Measurements from ENCODE around the gene PYGB.

DNA sequence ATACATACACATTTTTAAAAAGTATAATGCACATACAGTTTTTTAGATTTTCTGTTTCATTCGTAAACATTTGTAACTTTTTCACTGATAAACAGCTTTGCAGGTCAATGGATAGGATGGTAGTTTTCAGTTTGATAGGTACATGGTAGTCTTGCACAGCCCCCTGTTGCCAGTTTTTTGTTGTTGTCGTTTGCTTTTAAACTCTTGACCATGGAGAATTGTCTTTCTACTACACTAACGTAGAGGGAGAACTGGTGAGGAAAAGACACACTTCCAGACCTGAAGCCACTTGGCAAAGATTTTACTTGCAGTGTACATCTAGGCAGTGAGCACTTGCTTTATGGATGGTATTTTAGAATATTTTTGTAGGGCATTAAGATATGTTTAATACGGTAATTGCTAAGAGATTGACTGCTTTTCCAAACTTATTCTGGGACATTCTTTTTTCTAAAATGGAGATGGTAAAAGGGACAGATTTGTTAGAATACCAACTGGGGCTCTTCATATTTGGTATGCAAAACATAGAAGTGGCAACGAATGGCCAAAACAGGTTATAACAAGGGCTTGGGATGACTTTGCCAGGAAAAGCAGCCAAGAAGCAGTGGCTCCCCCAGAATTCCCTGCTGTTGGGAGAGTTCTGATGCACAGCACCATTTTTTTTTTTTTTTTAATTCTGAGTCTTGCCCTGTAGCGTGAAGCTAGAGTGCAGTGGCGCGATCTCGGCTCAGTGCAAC, 1.5 kb downstream of the PYGB start:
- TF ChIP-seq, protein P1, sequence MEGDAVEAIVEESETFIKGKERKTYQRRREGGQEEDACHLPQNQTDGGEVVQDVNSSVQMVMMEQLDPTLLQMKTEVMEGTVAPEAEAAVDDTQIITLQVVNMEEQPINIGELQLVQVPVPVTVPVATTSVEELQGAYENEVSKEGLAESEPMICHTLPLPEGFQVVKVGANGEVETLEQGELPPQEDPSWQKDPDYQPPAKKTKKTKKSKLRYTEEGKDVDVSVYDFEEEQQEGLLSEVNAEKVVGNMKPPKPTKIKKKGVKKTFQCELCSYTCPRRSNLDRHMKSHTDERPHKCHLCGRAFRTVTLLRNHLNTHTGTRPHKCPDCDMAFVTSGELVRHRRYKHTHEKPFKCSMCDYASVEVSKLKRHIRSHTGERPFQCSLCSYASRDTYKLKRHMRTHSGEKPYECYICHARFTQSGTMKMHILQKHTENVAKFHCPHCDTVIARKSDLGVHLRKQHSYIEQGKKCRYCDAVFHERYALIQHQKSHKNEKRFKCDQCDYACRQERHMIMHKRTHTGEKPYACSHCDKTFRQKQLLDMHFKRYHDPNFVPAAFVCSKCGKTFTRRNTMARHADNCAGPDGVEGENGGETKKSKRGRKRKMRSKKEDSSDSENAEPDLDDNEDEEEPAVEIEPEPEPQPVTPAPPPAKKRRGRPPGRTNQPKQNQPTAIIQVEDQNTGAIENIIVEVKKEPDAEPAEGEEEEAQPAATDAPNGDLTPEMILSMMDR (conservative IDR thresholded peaks at IDR 0.05): no peak
- no peak for TF ChIP-seq ZFX (IDR thresholded peaks at IDR 0.05)

All from C4-2B (cell line).